Activated CD4-positive, alpha-beta memory T cell treated with anti-CD3 and anti-CD28 coated beads, Interleukin-2, amount 10 ng/mL, durations not matched to agents 7 days and 5 days (primary cell): ENCODE data around the gene GIMAP7. TPM values are rescaled to one million over a fixed set of nuclear protein-coding genes. Genes with fewer than 3 reads are reported as not detected.

Source experiments
- CTCF ChIA-PET: fragments of 350-600 bp; sonication (Branson Sonifier 250); formaldehyde crosslinking; loops from one replicate; lab custom pipeline; 2021; ENCODE audit warnings: antibody characterized with exemption, inconsistent platforms; lab: Charles Lee
- POLR2A ChIA-PET: fragments of 350-600 bp; sonication (Branson Sonifier 250); formaldehyde crosslinking; loops from one replicate; lab custom pipeline; 2021; ENCODE audit warnings: antibody characterized with exemption; lab: Charles Lee
- DNase-seq: peaks from one replicate; pipeline ENCODE4 v3.0.0-alpha.2; 2020
- H3K27ac Mint-ChIP-seq: one replicate; pipeline ENCODE4 v1.8.0; 2021; ENCODE audit warnings: mild to moderate bottlenecking, mixed read lengths
- H3K27me3 Mint-ChIP-seq: one replicate; pipeline ENCODE4 v1.8.0; 2021; ENCODE audit warnings: mixed read lengths
- H3K36me3 Mint-ChIP-seq: one replicate; pipeline ENCODE4 v1.8.0; 2021; ENCODE audit warnings: low read depth, mixed read lengths
- H3K4me1 Mint-ChIP-seq: one replicate; pipeline ENCODE4 v1.8.0; 2021; ENCODE audit warnings: mixed read lengths
- H3K4me3 Mint-ChIP-seq: one replicate; pipeline ENCODE4 v1.8.0; 2021; ENCODE audit warnings: mild to moderate bottlenecking, mixed read lengths
- H3K9me3 Mint-ChIP-seq: one replicate; pipeline ENCODE4 v1.8.0; 2021; ENCODE audit warnings: mixed read lengths
- total RNA-seq, 2 experiments: library from RNA; stranded (reverse); gene quantifications; one replicate each; pipeline ENCODE4 v1.2.3, GENCODE V29; 2021

The GIMAP7 gene
- total RNA-seq, result 100 to 1,000 TPM; 169 to 171 TPM

DNA sequence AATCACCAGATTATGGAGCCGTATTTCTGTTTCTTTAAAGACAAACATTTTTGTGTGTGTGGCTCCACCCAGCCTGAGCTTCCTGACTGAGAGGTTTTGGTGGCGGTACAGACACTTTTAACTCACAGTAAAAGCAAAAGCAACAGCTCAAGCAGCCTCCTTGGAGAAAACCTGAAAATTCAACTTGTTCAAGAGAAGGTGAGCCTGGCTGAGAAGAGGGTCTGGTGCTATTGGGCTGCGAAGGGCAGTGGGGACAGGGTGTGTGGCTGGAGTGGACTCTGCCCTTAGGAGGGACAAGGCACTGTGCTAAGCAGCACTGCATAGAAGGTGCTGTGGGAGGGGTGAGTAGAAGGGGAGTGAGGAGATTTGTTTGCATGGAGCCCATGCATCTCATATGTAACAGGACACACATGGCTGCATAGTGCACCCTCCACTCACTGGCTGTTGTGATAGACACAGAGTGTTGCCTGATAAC, at the start of gene GIMAP7:
Gene GIMAP7, plus strand, starts transcription at position 125 of the 475 bp plus-strand sequence. CDS start 5,103 bp downstream, outside the sequence.
- peak within 1 kb of the TSS; percentile 100 for H3K4me3 Mint-ChIP-seq
- peaks cover 66% of the 10 kb centered on the region for H3K36me3 Mint-ChIP-seq
- peaks cover 12% of the 10 kb centered on the region for H3K9me3 Mint-ChIP-seq
- CTCF ChIA-PET, result interaction anchor here (0.6 to 12.3 kb wide), 14 partner anchors 9 to 242 kb away, joined by 3 to 158 read pairs (median 3); partner anchors contain the start of genes GIMAP4, GIMAP5 and GIMAP8
- peak; percentile 77 for DNase-seq
- H3K27ac Mint-ChIP-seq, result peak within 1 kb of the TSS; percentile 100
- no peaks in the 10 kb centered on the region for H3K27me3 Mint-ChIP-seq
- H3K4me1 Mint-ChIP-seq, result peaks cover 55% of the 10 kb centered on the region
- POLR2A ChIA-PET, result interaction anchor here (0.6 to 12.3 kb wide), 34 partner anchors 8 to 241 kb away, joined by 3 to 396 read pairs (median 6); partner anchors contain the start of genes GIMAP1, GIMAP2, GIMAP4 and GIMAP5

DNA sequence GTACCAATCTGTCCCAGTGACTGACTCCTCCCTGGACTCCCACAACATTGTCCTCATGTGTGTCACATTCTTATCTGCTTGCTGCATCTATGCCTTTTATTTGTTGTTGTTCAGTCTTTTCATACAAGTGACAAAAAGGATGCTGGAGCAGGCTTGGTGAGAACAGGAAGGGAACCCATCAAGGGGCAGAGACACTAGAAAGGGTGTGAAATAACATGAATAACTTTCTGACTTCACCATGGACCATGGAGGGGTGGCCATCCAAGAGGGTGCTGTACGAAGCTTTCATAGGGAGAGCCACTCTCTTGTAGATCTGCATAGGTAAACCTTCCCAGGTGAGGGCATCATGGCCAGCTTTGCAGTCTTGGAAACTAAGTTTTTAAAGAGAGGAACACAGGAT, 49.7 kb upstream of the GIMAP7 start:
- H3K4me3 Mint-ChIP-seq, result no peak overlapping the region
- POLR2A ChIA-PET, result interaction anchor here (0.9 to 1.1 kb wide), 3 partner anchors 11 to 16 kb away, joined by 4 read pairs; no protein-coding TSS in a partner anchor
- peaks cover 32% of the 10 kb centered on the region for H3K9me3 Mint-ChIP-seq
- CTCF ChIA-PET, result no interaction called here
- H3K36me3 Mint-ChIP-seq, result peaks cover 91% of the 10 kb centered on the region
- no peaks in the 10 kb centered on the region for H3K27me3 Mint-ChIP-seq
- H3K27ac Mint-ChIP-seq, result no peak overlapping the region
- H3K4me1 Mint-ChIP-seq, result peaks cover 68% of the 10 kb centered on the region
- no peak for DNase-seq

DNA sequence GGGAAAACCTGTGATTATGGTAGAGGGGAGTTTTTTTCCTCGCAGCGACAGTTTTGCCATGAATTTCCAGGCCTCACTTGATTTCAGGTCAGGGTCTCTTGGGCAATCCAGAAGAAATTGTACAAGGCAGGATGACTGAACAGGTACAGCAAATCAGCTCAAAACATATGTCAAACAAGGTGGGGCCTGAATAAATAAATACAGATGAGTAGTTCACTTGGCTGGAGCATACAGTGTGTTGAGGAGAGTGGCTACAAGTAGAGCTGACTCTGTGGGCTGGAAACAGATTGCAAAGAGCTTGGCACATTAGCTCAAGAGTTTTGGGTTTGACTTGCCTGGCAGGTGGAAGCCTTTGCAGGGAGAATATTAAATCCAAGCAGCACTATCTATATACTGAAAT, 49.3 kb upstream of the GIMAP7 start:
- peaks cover 28% of the 10 kb centered on the region for H3K9me3 Mint-ChIP-seq
- POLR2A ChIA-PET, result interaction anchor here (0.9 to 1.1 kb wide), 3 partner anchors 10 to 16 kb away, joined by 4 read pairs; no protein-coding TSS in a partner anchor
- no peak overlapping the region for H3K27ac Mint-ChIP-seq
- DNase-seq, result no peak
- CTCF ChIA-PET, result interaction anchor here (1.2 kb wide), 1 partner anchor 10 kb away, joined by 4 read pairs; no protein-coding TSS in a partner anchor
- no peak overlapping the region for H3K4me3 Mint-ChIP-seq
- H3K4me1 Mint-ChIP-seq, result peaks cover 67% of the 10 kb centered on the region
- no peaks in the 10 kb centered on the region for H3K27me3 Mint-ChIP-seq
- peaks cover 90% of the 10 kb centered on the region for H3K36me3 Mint-ChIP-seq

DNA sequence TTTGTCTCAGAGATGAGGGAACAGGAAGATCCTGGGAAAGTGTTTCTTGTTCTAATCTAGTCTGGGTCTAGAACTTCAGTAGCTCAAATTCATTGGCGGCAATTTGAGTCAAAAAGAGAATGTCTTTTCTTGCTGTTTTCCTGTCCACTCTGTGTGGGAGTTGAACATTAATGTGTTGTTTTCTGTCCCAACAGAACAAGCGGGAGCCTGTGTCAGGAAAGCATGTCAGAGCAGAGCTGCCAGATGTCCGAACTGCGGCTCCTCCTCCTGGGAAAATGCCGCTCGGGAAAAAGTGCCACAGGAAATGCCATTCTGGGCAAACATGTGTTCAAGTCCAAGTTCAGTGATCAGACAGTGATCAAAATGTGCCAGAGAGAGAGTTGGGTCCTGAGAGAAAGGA, 48.2 kb upstream of the GIMAP7 start:
- peaks cover 19% of the 10 kb centered on the region for H3K9me3 Mint-ChIP-seq
- POLR2A ChIA-PET, result interaction anchor here (0.6 to 1.5 kb wide), 2 partner anchors 14 to 163 kb away, joined by 3 to 4 read pairs; no protein-coding TSS in a partner anchor
- H3K27ac Mint-ChIP-seq, result no peak overlapping the region
- peaks cover 88% of the 10 kb centered on the region for H3K36me3 Mint-ChIP-seq
- DNase-seq, result no peak
- H3K4me3 Mint-ChIP-seq, result no peak overlapping the region
- no peaks in the 10 kb centered on the region for H3K27me3 Mint-ChIP-seq
- CTCF ChIA-PET, result interaction anchor here (1.2 kb wide), 1 partner anchor 11 kb away, joined by 4 read pairs; no protein-coding TSS in a partner anchor
- peaks cover 64% of the 10 kb centered on the region for H3K4me1 Mint-ChIP-seq

DNA sequence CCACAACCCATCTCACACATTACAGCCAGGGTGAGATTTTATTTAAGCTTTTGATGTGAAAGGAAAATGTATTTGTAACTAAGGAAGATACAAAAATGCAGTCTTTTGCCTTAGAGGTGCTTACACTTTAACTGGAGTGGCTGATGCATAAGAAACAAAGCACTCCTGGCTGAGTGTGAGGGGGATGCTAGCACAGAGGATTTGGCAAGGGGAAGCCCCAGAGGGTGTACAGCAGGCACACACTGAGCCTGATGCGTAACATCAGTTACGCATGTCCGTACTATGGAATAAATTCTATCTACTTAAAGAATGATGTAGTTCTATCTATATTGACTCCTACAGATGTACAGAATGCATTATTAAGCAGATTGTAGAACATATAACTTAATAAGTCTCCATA, 46.4 kb upstream of the GIMAP7 start:
- POLR2A ChIA-PET, result no interaction called here
- H3K27me3 Mint-ChIP-seq, result no peaks in the 10 kb centered on the region
- H3K9me3 Mint-ChIP-seq, result peaks cover 3% of the 10 kb centered on the region
- CTCF ChIA-PET, result no interaction called here
- H3K27ac Mint-ChIP-seq, result no peak overlapping the region
- H3K4me3 Mint-ChIP-seq, result no peak overlapping the region
- peaks cover 53% of the 10 kb centered on the region for H3K4me1 Mint-ChIP-seq
- peaks cover 86% of the 10 kb centered on the region for H3K36me3 Mint-ChIP-seq
- DNase-seq, result no peak

DNA sequence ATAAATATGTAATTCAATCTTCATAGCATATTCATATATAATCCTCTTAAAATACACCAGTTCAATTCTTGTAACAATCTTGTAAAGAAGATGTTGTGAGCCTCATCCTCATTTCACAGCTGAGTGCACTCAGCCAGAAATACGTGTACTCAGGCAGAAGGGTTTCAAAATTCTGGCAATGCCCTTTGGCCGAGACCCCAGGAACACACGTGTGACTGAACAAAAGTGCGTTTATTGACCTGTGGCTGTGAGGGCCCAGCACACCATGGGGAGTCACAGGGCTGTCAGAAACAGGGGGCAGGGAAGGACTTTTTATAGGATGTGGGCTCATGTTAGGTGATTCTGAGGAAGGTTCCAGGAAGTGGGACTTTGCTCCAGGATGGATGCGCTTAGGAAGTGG, 42.8 kb upstream of the GIMAP7 start:
- H3K27ac Mint-ChIP-seq, result no peak overlapping the region
- ChIA-PET POLR2A (interaction anchor here (1.6 to 13.0 kb wide), 3 partner anchors 10 to 44 kb away, joined by 3 to 192 read pairs (median 7); partner anchors contain the start of gene GIMAP8), CTCF (interaction anchor here (1.1 kb wide), 1 partner anchor 243 kb away, joined by 3 read pairs; no protein-coding TSS in a partner anchor)
- no peak for DNase-seq
- peaks cover 90% of the 10 kb centered on the region for H3K36me3 Mint-ChIP-seq
- peaks cover 54% of the 10 kb centered on the region for H3K4me1 Mint-ChIP-seq
- H3K9me3 Mint-ChIP-seq, result peaks cover 8% of the 10 kb centered on the region
- H3K27me3 Mint-ChIP-seq, result no peaks in the 10 kb centered on the region
- H3K4me3 Mint-ChIP-seq, result no peak overlapping the region

DNA sequence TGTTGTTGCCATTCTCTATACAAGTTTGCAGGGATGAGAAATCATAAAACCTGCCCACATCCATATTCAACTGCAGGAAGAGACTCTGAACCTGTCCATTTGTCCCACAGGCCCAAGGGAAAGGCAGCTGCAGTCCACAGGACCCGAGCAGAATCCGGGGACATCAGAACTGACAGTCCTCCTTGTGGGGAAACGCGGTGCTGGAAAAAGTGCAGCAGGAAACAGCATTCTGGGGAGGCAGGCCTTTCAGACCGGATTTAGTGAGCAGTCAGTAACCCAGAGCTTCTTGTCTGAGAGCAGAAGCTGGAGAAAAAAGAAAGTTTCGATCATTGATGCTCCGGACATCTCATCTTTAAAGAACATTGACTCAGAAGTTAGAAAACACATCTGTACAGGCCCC, 40.8 kb upstream of the GIMAP7 start:
- DNase-seq, result no peak
- ChIA-PET POLR2A (interaction anchor here (13.0 kb wide), 1 partner anchor 21 kb away, joined by 192 read pairs; the partner anchor contains the start of gene GIMAP8), CTCF (no interaction called here)
- H3K27me3 Mint-ChIP-seq, result no peaks in the 10 kb centered on the region
- peaks cover 59% of the 10 kb centered on the region for H3K4me1 Mint-ChIP-seq
- H3K9me3 Mint-ChIP-seq, result peaks cover 8% of the 10 kb centered on the region
- H3K4me3 Mint-ChIP-seq, result no peak overlapping the region
- H3K36me3 Mint-ChIP-seq, result peaks cover 91% of the 10 kb centered on the region
- H3K27ac Mint-ChIP-seq, result no peak overlapping the region

DNA sequence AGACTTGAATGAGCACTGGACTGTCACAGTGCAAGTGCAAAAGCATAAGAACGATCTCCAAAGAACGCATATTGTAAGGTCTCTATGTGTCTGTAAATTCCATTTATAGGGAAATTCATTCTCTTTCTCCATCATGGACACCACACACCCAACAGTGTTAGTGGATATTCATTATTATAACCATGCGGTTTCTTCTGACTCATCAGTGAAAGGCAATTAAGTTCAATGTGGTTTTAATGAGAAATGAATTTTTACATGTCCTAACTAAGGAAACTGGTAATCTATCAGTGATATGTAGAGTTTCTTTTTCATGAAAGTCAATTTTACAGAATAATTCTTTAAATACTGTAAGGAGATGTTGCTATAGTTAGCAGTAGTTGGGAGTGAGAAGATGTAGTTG, 38.4 kb upstream of the GIMAP7 start:
- H3K4me1 Mint-ChIP-seq, result peaks cover 72% of the 10 kb centered on the region
- peaks cover 8% of the 10 kb centered on the region for H3K9me3 Mint-ChIP-seq
- ChIA-PET CTCF (interaction anchor here (1.2 kb wide), 1 partner anchor 27 kb away, joined by 5 read pairs; no protein-coding TSS in a partner anchor), POLR2A (interaction anchor here (0.8 to 13.0 kb wide), 6 partner anchors 11 to 265 kb away, joined by 3 to 192 read pairs (median 4); partner anchors contain the start of genes GIMAP7 and GIMAP8)
- no peaks in the 10 kb centered on the region for H3K27me3 Mint-ChIP-seq
- no peak overlapping the region for H3K4me3 Mint-ChIP-seq
- no peak for DNase-seq
- H3K36me3 Mint-ChIP-seq, result peaks cover 82% of the 10 kb centered on the region
- peak overlapping the region; percentile 53 for H3K27ac Mint-ChIP-seq

DNA sequence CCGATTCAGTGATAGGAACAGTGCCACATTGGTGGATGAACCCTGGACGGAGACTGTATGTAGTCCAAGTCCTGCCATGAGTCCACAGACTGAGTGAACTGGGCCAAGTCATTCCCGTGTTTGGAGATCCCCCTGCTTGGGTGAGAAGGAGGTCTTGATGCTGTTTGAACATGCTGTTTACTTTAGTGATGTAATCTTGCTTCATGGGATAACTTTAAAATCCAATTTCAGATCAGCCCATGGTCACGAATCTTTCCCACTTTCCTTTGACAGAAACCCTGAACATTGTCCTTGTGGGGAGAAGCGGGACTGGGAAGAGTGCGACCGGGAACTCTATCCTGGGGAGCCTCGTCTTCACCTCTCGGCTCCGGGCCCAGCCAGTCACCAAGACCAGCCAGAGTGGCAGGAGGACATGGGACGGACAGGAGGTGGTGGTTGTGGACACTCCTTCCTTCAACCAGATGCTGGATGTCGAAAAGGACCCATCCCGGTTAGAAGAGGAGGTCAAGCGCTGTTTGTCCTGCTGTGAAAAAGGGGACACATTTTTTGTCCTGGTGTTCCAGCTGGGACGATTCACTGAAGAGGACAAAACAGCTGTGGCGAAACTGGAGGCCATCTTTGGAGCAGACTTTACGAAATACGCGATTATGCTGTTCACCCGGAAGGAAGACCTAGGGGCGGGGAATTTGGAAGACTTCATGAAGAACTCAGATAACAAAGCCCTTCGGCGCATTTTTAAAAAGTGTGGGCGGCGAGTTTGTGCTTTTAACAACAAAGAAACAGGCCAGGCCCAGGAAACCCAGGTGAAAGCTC, 37.6 kb upstream of the GIMAP7 start:
- DNase-seq, result no peak
- no peak overlapping the region for H3K4me3 Mint-ChIP-seq
- ChIA-PET POLR2A (interaction anchor here (1.9 to 13.0 kb wide), 2 partner anchors 24 to 38 kb away, joined by 11 to 192 read pairs; partner anchors contain the start of genes GIMAP7 and GIMAP8), CTCF (no interaction called here)
- H3K27ac Mint-ChIP-seq, result peak overlapping the region; percentile 50
- no peaks in the 10 kb centered on the region for H3K27me3 Mint-ChIP-seq
- peaks cover 77% of the 10 kb centered on the region for H3K4me1 Mint-ChIP-seq
- peaks cover 82% of the 10 kb centered on the region for H3K36me3 Mint-ChIP-seq
- H3K9me3 Mint-ChIP-seq, result peaks cover 8% of the 10 kb centered on the region

DNA sequence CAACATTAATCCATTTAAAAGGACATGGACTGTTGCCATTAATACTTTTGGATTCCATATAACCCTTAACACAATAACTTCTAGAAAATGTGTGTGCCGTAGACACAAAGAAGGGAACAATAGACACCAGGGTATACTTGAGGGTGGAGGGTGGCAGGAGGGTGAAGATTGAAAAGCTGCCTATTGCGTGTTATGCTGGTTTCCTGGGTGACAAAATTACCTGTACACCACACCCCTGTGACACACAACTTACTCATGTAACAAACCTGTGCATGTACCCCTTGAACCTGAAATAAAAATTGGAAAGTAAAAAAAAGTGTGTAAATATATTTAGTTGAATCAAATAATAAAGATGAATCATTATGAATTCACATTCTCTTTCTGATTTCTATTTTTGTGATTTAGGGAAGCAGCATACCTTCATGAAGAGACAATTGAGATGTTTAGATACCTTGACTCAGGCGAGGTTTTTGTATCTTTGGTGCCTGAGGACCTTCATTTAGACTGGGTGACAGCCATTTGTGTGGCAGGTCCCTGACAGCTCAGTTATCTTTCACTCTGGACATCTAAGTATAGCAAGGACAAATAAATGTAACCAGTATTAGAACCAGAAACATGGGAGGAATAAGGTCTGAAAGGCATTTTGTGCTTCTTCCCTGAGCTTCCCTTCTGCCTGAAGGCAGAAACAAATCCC, 35.5 kb upstream of the GIMAP7 start:
- Mint-ChIP-seq H3K9me3 (peaks cover 8% of the 10 kb centered on the region), H3K27me3 (no peaks in the 10 kb centered on the region), H3K27ac (peak overlapping the region; percentile 99), H3K4me3 (peak overlapping the region; percentile 0), H3K4me1 (peaks cover 91% of the 10 kb centered on the region), H3K36me3 (peaks cover 64% of the 10 kb centered on the region)
- ChIA-PET POLR2A (interaction anchor here (1.2 to 13.0 kb wide), 10 partner anchors 12 to 277 kb away, joined by 3 to 192 read pairs (median 4); partner anchors contain the start of genes GIMAP4, GIMAP7 and GIMAP8), CTCF (interaction anchor here (0.6 to 1.8 kb wide), 6 partner anchors 8 to 92 kb away, joined by 3 to 5 read pairs (median 3); no protein-coding TSS in a partner anchor)
- DNase-seq, result no peak

DNA sequence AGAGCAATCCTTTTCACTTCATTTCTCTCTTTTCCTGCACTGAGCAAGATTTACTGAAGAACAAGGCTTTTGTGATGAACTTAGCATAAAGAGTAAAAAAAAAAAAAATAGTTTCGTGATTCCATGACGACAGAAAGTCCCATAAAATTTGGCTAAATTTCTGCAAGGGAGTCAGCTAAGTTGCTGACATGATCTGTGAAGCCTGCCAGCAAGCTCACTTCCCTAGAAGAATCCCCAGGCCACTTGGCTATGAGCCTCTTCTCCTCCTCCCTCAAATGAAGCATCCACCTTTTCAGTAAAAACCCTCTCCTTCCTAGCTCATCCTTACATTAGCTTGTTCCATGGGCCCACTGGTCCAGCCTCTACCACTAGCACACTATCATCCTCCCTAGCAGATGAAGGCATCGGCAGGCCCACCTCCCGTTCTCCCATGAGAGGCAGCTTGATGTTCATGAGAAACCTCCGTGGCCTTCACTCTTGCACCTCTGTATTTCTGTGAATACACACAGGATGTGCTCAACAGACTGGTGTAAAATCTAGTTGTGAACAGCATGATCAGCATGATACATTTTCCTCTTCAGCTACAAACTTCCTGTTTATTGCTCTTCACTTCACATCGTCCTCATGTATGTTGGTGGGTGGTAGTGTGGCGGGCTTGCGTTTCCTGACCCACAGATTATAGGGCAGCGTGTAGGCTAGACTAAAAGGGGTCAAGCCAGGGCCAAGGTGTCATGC, 33.3 kb upstream of the GIMAP7 start:
- ChIA-PET CTCF (interaction anchor here (0.7 to 2.0 kb wide), 15 partner anchors 9 to 276 kb away, joined by 3 to 12 read pairs (median 4); partner anchors contain the start of gene GIMAP7), POLR2A (interaction anchor here (0.6 to 13.0 kb wide), 30 partner anchors 11 to 429 kb away, joined by 3 to 192 read pairs (median 7); partner anchors contain the start of genes ACTR3C, GIMAP1, GIMAP2 and GIMAP4)
- H3K4me1 Mint-ChIP-seq, result peaks cover 95% of the 10 kb centered on the region
- peak; percentile 70 for DNase-seq
- peaks cover 6% of the 10 kb centered on the region for H3K9me3 Mint-ChIP-seq
- H3K27me3 Mint-ChIP-seq, result no peaks in the 10 kb centered on the region
- peak overlapping the region; percentile 99 for H3K27ac Mint-ChIP-seq
- H3K4me3 Mint-ChIP-seq, result peak overlapping the region; percentile 81
- H3K36me3 Mint-ChIP-seq, result peaks cover 51% of the 10 kb centered on the region
